ENCODE data around the gene ZBED4.
"Not testable (repeated sequence)": the region's sequence is repeated elsewhere in the genome, so short reads cannot be mapped to it uniquely, and the experiment has no call there.

ZBED4 gene

DNA sequence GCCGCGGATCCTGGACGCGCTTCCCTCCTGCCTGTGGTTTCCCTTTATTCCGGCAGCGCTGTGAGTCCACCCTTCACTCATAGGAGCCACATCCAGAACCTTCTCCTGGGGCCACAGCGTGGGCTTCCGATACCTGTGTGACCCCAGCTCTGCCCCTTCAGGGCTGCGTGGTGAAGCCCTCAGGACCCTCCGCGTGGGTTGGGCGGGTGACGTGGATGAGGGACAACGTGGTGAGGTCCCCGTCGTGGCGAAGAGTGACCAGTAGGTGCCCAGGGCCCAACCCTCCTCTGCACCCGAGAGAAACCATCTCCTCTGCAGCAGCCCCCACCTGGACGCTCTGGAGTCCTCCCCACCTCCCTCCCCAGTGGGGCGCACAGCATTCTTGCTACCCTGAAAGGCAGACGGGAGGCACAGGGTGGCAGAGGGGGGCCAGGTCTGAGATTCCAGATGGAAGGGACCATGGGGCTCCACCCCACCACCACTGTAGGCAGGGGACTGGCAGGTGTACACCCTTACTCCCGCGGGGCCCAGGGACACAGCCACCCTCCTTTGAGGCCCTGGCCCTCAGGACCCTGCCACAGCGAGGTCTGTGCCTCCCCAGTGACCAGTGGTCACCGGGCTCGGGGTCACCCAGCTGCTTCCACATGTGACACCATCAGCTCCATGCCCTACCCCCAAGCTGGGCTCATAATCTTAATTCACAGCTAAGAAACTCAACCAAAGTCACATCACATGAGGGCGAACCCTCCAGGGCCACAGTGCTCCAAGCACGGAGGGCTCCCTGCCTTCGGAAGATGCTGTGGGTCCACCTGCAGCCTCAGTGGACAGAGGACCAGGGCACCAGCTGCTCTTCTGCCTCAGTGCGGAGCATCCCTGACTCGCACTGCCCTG, 3.4 kb upstream of the ZBED4 start:
- DNase-seq, result no peak
- in situ Hi-C loops (cut with MboI; ENCODE audit: low pct_unique_long_range_greater_than_20kb, low sequenced_read_pairs), result no loop called here

DNA sequence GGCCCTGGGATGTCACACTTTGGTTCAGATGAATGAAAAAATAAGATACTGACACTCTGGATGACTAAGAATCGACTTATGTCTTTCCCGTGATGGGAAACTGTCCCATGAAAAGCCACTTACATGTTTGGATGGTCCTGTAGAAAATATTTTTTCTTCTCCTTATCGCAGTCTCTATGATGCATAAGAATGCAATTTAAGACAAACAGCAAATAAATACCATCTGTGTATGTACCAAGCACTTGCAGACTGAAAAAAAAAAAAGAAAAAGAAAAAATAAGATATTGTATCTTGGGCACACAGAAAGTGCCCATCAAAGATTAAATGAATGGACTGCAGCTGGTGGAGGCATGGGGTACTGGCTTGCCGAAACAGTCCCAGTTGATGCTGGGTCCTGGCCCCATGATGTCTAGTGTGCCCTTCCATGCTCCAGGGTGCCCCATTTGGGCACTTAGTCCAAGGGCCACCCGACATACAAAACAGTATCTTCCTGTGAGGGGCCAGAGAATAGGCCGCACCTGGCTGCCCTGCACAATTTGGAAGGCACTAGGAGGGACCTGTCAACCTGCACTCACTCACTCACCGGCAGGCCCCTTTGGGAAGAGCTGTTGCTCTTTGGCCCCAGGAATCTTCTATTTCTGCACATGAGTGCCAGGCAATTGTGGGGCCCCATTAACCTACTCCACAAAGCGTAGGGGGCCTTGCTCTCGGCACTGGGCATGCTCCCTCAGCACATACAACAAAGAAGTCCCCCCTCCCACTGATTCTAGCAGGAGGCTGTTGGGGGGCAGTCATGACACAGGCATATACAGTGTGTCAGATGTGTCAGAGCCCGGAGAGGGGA, 2.5 kb upstream of the ZBED4 start:
- DNase-seq, result no peak
- in situ Hi-C loops (cut with MboI; ENCODE audit: low pct_unique_long_range_greater_than_20kb, low sequenced_read_pairs), result no loop called here

DNA sequence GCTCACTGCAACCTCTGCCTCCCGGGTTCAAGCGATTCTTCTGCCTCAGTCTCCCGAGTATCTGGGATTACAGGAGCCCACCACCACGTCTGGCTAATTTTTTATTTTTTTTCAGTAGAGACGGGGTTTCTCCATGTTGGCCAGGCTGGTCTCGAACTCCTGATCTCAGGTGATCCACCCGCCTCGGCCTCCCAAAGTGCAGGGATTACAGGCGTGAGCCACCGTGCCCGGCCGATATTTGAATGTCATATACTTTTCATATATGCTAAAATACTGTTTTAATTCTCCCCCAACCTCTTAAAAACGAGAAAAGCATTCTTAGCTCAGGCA, 1.1 kb upstream of the ZBED4 start:
- DNase-seq; in situ Hi-C loops (cut with MboI; ENCODE audit: low pct_unique_long_range_greater_than_20kb, low sequenced_read_pairs): not testable (repeated sequence)

DNA sequence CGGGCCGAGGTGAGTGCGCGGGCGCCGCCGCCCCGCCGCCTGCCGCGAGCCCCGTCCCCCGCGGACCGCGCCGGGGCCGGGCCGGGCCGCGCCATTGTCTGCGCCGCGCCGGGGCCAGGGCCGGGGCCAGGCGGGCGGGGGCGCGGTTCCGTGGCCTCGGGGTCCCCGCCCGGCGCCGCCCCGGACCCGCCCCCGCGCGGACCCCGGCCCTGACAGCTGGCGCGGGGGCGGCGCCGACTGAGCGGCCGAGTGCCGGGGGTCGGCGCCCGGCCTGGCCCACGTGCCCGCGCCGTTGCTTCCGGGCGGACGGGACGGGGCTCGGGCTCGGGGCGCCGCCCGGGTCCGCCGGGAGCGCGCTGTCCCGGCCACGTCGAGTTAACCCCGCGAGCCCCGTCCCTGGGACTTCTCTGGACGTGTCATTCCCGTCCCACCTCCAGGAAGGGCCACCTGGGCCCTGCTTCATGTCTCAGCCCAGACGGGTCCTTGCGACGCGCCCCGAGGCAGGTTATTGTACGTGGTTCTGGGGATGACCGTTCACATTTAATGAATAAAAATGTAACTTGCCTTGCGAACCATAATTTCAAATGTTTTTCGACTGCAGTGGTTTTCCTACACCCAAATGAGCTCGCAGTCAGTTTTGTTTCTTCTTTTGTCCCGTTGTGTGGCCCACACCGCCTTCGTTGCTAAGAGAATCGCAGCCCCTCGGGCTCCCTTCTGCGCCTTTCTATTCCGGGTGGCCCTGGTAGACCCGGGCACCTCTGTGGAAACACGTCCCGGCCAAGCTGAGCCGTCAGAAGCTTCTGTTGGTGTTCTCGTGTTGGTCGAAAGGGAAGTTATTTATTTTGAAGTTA, 562 bp downstream of the ZBED4 start:
- in situ Hi-C loops (cut with MboI; ENCODE audit: low pct_unique_long_range_greater_than_20kb, low sequenced_read_pairs), result no loop called here
- peak; percentile 51 for DNase-seq

DNA sequence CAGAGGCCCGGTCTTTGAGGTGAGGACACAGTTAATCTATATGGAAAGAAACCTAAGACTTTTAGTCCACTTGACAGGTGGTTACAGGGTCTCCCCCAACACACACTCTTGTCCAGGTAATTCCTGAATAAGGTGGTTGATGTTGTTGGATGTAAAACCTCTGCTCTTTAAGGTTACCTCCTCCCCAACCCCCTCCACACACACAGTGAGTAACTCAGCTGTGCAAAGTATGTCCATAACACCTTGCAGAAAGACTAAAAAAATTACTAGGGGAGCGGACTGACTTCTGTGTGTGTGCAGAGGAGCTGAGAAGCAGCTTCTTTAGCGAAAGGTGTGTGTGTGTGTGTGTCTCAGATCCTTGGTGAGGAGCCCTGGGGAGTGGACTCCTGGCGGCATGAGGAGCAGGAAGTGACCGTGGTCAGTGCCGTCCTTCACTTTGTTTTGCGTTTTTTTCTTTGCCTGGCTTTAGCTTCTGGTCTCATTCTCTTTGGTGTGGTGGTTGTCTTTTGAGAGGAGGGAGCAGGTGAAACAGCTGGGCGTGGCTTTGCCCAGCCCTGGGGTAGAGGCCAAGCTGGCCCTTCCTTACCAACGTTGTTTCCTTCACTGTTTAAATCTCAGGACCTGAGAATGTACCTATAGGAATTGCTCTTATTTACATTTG, 1.7 kb downstream of the ZBED4 start:
- in situ Hi-C loops (cut with MboI; ENCODE audit: low pct_unique_long_range_greater_than_20kb, low sequenced_read_pairs), result no loop called here
- DNase-seq, result peak; percentile 23

DNA sequence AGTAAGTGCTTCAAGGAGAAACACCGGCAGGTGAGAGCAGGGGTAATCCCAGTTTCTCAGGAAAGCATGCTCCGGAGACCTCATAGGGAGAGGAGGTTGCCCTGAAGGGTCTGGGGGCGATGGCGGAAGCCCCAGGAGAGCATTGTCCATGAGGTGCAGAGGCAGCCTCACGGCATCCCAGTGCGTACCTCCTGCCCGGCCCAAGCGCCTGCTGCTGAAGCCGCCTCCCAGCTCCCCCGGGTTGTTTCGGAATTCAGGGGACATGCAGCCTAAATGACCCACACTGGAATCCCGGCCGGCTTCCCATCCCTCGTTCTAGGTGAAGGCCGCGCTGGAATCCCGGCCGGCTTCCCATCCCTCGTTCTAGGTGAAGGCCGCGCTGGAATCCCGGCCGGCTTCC, 2.7 kb downstream of the ZBED4 start:
- in situ Hi-C loops (cut with MboI; ENCODE audit: low pct_unique_long_range_greater_than_20kb, low sequenced_read_pairs), result no loop called here
- no peak for DNase-seq

DNA sequence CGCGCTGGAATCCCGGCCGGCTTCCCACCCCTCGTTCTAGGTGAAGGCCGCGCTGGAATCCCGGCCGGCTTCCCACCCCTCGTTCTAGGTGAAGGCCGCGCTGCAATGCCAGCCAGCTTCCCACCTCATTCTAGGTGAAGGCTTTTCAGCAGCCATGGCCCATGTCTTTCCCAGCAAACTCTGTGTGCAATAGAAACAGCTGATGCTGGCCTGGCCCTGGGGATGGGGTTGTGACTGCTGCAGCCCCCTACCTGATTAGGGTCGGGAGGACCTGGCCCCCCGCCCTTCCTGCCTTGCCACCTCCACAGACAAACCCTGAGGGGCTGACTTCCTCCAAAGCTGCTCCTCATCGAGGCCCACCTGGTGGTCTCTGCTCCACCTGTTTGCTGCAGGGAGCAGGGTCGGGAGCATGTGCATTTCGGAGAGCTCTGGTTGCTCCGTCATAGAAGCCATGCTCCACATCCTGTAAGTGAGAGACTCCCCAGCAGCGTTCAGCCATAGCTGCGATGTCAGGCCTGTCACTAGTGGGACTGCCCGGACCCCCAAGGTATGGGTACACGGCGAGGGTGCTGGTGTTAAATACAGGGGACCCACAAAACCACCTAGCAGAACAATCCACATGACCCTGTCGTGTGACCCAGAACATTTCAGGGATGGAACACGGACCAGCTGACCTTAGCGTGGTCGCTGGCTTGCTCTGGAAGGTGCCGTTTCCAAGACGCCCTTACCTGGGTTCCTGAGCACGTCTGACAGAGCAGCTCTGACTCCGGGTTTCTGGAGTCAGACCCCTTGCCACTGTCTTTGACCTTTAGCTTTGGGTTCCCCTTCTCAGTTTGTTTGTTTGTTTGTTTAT, 3.3 kb downstream of the ZBED4 start:
- DNase-seq, result no peak
- in situ Hi-C loops (cut with MboI; ENCODE audit: low pct_unique_long_range_greater_than_20kb, low sequenced_read_pairs), result no loop called here

DNA sequence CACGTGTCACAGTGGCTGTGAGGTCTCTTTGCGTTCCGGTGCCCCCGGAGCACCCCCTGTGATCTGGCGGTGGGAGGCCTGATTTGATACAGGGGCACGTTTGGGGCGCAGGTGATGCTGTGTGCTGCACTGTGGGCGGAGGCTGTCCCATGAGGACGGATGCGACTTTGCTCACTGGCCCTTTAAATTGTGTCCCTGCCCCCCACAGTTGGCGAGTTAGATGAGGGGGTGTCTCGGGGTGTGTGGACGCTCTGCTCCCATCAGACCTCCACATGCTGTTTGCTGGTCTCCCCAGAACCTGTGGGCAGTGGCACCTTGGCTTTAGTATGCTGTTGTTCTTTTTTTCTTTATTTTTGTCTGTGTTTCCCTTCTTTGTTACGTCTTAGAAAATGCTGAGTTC, 5.2 kb downstream of the ZBED4 start:
- in situ Hi-C loops (cut with MboI; ENCODE audit: low pct_unique_long_range_greater_than_20kb, low sequenced_read_pairs), result no loop called here
- no peak for DNase-seq

DNA sequence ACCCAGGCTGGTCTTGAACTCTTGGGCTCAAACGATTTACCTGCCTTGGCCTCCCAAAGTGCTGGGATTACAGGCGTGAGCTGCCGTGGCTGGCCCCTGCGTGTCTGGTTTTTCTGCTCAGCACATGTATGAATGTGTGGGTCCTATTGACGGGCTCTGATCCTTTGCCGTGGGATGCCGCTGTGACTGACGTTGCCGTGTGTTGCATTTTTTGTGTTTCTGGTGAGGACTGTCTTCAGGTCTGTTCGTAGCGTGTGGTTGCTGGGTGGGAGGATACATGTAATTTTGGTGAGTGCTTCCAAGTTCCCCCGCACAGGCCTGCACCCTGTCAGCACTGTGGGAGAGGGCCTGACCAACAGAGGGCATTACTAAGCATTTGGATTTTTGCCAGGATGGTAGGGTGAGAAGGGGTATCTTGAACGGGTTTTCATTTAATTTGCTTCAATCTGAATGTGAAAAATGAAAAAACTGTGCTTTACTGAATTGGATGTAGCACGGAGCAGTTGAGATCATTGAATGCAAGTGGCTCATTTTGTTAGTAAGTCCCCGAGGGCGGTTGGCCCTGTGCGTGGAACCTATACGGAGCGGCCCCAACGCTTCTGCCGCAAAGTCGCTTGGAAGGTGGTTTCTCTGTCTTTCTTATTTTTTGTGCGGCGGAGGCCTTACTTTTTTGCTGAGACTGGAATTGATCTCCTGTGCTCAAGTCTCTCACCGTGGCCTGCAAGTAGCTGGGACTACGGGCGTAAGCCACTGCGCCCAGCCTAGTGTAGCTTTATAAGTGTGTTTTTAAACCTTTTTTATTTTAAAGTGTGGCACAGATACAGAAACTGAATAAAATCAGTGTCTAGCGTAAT, 8.2 kb downstream of the ZBED4 start:
- in situ Hi-C loops (cut with MboI; ENCODE audit: low pct_unique_long_range_greater_than_20kb, low sequenced_read_pairs), result no loop called here
- peak; percentile 32 for DNase-seq

DNA sequence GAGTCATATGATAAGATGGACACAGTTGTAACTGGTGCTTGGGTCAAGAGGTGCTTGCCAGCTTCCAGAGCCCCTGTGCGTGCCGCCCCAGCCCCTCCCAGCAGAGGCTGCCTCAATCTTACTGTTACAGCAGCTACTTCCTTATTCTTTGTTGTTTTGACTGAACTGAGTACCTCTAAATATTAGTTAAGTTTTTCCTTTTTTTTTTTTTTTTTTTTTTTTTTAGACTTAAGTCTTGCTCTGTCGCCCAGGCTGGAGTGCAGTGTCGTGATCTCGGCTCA, 8.8 kb downstream of the ZBED4 start:
- in situ Hi-C loops (cut with MboI; ENCODE audit: low pct_unique_long_range_greater_than_20kb, low sequenced_read_pairs), result no loop called here
- peak; percentile 20 for DNase-seq

DNA sequence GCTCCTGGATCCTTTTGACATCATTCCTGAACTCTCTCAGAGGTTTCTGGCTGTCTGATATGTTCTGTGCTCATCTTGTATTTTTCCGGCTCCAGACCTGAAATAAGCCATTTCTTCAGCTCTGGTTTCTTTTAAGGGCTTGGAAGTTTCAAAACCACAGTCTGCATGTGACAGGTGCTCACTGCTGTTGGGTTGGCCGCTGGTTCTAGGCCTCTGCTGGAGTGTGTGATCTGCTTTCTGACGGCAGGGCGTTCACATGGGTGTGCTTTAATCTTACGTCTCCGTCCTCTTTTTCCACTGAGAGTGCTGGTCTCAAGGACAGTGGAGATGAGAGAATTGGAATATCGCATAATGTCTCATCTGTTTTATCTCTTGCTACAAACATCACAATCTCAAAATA, 10.3 kb downstream of the ZBED4 start:
- DNase-seq, result no peak
- in situ Hi-C loops (cut with MboI; ENCODE audit: low pct_unique_long_range_greater_than_20kb, low sequenced_read_pairs), result no loop called here

DNA sequence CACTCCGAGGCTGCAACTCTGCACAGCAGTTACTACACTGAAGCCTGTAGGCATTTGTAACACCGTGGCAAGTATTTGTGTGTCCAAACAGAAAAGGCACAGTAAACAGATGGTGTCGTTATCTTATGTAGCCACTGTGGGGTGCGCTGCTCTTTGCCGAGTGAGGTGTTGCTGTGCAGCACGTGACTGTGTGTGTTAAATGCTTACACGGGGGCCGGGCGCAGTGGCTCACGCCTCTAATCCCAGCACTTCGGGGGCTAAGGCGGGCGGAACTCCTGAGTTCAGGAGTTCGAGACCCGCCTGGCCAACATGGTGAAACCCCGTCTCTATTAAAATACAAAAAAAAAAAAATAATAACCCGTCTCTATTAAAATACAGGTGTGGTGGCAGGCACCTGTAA, 11.5 kb downstream of the ZBED4 start:
- in situ Hi-C loops (cut with MboI; ENCODE audit: low pct_unique_long_range_greater_than_20kb, low sequenced_read_pairs), result no loop called here
- no peak for DNase-seq

DNA sequence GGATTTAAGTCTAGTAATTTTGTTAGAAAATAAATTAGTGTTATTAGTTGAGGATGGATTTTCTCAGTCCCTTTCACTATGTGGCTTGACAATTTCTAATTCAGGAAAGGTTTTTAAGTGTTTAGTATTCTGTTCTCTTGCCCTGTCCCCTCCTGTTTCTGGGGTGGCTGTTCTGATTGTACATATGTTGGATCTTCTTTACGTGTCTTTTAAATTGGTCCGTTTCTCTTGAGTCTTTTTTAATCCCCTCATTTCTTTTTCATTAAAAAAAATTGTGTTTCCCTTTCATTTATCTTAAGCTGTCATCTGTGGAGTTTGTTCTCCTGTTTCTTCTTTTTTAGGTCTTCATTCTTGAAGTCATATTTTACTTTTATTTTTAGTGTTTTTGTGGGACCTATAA, 12.5 kb downstream of the ZBED4 start:
- peak; percentile 19 for DNase-seq
- in situ Hi-C loops (cut with MboI; ENCODE audit: low pct_unique_long_range_greater_than_20kb, low sequenced_read_pairs), result no loop called here

DNA sequence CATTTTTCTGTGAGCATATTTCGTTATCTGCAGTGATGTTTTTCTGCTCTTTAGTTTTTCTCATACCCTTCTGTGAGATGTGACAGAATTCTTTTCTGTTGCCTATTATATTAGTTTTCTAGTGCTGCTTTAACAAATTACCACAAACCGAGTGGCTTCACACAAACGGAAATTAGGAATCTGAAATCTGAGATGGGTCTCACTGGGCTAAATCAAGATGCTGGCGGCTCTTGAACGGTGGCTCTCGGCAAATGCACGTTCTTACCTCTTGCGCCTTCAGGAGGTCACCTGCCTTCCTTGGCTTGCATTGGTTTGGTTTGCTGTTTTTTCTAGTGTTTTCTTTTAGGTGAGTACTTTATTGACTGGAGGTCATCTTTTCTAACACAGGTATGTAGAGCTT, 13.0 kb downstream of the ZBED4 start:
- peak; percentile 35 for DNase-seq
- in situ Hi-C loops (cut with MboI; ENCODE audit: low pct_unique_long_range_greater_than_20kb, low sequenced_read_pairs), result no loop called here

DNA sequence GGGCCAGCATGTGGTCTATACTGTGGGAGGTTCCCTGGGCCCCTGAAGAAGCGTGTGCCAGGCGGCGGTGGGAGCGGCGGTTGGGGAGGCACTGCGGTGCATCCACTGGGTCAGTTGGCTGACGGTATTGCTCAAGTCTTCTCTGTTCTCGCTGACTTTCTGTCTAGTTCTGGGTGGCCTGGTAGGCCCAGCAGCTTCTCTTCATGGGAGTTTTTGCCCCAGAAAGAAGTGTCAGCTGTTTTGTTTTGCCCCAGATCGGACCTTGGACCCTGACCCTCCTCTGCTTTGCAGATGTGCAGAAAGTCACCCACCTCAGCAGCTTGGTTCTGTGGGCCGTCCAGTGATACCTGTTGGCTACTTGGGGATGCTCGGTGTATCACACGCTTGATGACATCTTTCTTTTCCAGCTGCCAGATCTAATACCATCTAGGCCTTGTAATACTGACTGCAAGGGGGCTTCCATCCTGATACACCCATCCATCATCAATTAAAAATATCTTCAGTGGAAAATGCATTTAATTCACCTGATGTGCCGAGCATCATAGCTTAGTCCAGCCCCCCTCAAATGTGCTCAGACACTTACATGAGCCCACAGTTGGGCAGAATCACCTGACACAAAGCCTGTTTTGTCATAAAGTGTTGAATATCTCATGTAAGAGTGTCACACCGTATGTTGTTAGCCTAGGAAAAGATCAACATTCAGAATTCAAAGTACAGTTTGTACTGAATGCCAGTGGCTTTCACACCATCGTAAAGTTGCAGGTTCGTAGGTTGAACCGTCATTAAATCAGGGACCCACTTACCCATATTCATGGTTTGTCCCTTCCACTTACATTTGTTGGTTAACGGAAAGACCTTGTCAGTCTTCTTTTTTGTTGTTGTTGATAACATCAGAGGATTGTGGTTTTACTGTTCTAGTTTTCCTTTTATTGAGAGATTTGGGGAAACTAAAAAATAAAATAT, 13.9 kb downstream of the ZBED4 start:
- in situ Hi-C loops (cut with MboI; ENCODE audit: low pct_unique_long_range_greater_than_20kb, low sequenced_read_pairs), result no loop called here
- DNase-seq, result no peak

DNA sequence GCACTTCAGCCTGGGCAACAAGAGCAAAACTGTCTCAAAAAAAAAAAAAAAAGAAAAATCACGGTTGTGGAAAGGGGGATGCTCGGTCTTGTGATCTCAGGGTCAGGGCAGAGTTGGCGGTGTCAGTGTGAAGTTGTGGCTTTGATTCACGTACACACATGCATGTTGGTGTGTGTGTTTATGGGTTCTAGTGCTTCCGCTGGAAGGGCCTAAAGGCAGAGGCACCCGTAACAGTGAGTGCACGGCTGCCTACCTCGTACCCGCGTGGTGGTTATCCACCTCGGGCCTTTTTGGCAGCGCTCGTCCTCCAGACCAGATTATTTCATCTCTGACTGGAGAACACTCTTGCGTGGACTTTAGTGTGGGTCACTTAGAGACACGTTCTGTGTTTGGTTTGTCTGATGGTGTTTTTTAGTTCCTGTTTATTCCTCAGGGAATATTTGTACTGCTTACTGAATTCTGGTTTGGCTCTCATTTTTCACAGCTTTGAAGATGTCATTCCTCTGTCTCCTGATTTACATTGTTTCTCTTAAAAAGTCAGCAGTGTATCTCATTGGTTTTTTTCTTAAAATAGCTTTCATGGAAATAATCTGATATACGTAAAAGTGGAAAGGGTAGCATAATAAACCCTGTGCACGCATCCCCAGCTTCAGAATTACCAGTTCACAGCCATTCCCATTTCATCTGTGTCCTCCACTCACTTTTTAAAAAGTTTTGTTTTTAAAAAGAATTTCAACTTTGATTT, 15.6 kb downstream of the ZBED4 start:
- DNase-seq, result no peak
- in situ Hi-C loops (cut with MboI; ENCODE audit: low pct_unique_long_range_greater_than_20kb, low sequenced_read_pairs), result no loop called here
